Karpas-422 (cell line): ENCODE data around the gene P2RY12. TPM values are rescaled to one million over a fixed set of nuclear protein-coding genes. Genes with fewer than 3 reads are reported as not detected.
A peak's percentile ranks its signal among the peaks of the same experiment; 100 is the strongest.

Experiments used
- DNase-seq: peaks from one replicate; pipeline ENCODE4 v3.0.0-alpha.2; 2015
- H2AFZ ChIP-seq: fragments of 200-600 bp; sonication (generic); 2 replicates; pipeline ENCODE4 v1.6.1; 2014; ENCODE audit warnings: antibody characterized with exemption, low read length, mixed read lengths
- H3K27ac ChIP-seq: fragments of 200-600 bp; sonication (generic); 2 replicates; pipeline ENCODE4 v1.5.1; 2014; ENCODE audit warnings: mild to moderate bottlenecking, low read length, moderate library complexity
- H3K27me3 ChIP-seq: fragments of 200-600 bp; sonication (generic); 2 replicates; pipeline ENCODE4 v1.6.1; 2014; ENCODE audit warnings: low read length, mixed read lengths
- H3K36me3 ChIP-seq: fragments of 200-600 bp; sonication (generic); 2 replicates; pipeline ENCODE4 v1.6.1; 2014; ENCODE audit warnings: low read length, mixed read lengths; ENCODE audit not compliant: insufficient read depth
- H3K4me1 ChIP-seq: fragments of 200-600 bp; sonication (generic); 2 replicates; pipeline ENCODE4 v1.6.1; 2014; ENCODE audit warnings: mild to moderate bottlenecking, low read length, mixed read lengths
- H3K4me2 ChIP-seq: fragments of 200-600 bp; sonication (generic); 2 replicates; pipeline ENCODE4 v1.6.1; 2014; ENCODE audit warnings: low read length, low read depth, mild to moderate bottlenecking; ENCODE audit not compliant: poor library complexity, severe bottlenecking
- H3K4me3 ChIP-seq: fragments of 200-600 bp; sonication (generic); 2 replicates; pipeline ENCODE4 v1.5.1; 2014; ENCODE audit warnings: mild to moderate bottlenecking, antibody characterized with exemption, low read length, mixed read lengths
- H3K79me2 ChIP-seq: fragments of 200-600 bp; sonication (generic); 2 replicates; pipeline ENCODE4 v1.6.1; 2014; ENCODE audit warnings: mild to moderate bottlenecking, low read length, mixed read lengths
- H3K9ac ChIP-seq: fragments of 200-600 bp; sonication (generic); 2 replicates; pipeline ENCODE4 v1.6.0; 2014; ENCODE audit warnings: low read length
- H3K9me2 ChIP-seq: fragments of 200-600 bp; sonication (generic), shearing (Covaris generic); replicated peaks from 2 replicates; pipeline ENCODE4 v1.6.0; 2014; ENCODE audit warnings: mild to moderate bottlenecking, low read length, moderate library complexity; ENCODE audit not compliant: insufficient read depth
- H3K9me3 ChIP-seq: fragments of 300-700, 200-600 bp; sonication (generic); 2 replicates; pipeline ENCODE4 v1.6.1; 2014; ENCODE audit warnings: low read length, mixed read lengths
- H4K20me1 ChIP-seq: fragments of 200-600 bp; sonication (generic); 2 replicates; pipeline ENCODE4 v1.6.1; 2014; ENCODE audit warnings: mild to moderate bottlenecking, antibody characterized with exemption, low read length, low read depth; ENCODE audit not compliant: insufficient read depth
- total RNA-seq: library from RNA; depleted of rRNA; stranded (reverse); fragments of >200 nt; shearing (Covaris generic); gene quantifications from 2 replicates; pipeline ENCODE4 v1.2.3, GENCODE V29; 2014; ENCODE audit warnings: low replicate concordance; rRNA removed

The P2RY12 gene
- not detected in 2 replicates for total RNA-seq

DNA sequence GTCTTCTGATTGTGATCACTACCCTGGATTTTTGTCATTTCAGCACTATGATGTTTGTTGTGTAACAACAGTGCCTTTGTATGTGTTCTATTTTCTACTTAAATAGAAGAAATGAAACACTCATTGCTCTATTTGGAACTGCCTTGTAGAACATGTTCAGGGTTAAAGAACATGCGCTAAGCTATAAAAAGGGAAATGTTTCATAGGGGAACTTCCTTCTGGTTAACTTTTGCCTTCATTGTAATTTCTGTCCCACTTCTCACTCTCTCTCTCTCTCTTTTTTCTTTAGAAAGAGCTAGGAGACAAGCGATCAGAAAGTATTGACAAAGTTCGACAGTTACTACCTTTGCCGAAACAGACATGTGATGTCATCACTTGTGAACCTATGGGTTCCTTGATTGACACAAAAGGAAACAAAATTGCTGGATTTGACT, at the start of gene P2RY12:
Gene P2RY12, minus strand, starts transcription at position 13 of the 434 bp plus-strand sequence. CDS start 45,908 bp downstream, outside the sequence.
- Histone ChIP-seq H3K27ac (peak within 1 kb of the TSS; percentile 94), H3K4me1 (peaks cover 94% of the 10 kb centered on the region), H4K20me1 (no peaks in the 10 kb centered on the region), H3K4me3 (peak within 1 kb of the TSS; percentile 64), H3K9me3 (no peaks in the 10 kb centered on the region), H3K9me2 (no peaks in the 10 kb centered on the region), H3K9ac (peak within 1 kb of the TSS; percentile 72), H3K79me2 (no peaks in the 10 kb centered on the region), H3K27me3 (no peaks in the 10 kb centered on the region), H2AFZ (peak within 1 kb of the TSS; percentile 71), H3K36me3 (no peaks in the 10 kb centered on the region), H3K4me2 (peak within 1 kb of the TSS; percentile 92)
- peak; percentile 71 for DNase-seq

DNA sequence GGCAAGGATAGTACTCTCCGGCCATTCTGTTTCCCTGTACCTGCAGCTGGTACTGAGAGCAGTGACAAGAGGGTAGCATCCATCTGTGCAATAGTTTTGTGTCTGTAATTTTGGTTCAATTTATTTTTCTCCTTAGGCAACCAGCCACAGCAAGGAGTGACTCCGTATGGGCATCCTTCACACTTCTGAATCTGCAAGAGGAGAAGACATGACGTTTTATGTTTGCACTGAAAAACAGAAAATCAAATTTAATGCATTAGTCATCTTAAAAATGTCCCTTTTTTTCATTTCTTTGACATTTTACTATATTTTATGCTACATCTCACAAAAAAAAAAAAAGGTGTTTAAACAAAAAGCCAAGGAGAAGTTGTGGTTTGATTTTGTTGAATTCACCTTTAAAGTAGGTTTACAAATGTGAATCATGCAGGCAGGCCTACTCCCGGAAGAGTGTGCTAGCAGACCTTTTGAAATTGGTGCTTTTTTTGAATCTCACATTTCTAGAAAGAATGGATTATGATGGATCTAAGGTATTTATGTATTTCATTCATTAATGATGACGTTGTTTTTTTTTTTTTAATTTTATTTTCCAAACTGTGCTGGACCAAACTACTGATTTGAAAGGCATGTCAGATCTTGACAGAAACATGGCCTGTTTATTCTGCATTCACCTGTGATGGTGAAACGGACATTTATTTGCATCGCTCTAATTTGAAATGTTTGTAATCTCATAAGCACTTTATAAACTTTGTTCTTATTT, 48.2 kb upstream of the P2RY12 start:
- peak overlapping the region; percentile 3 for H3K4me3 ChIP-seq
- no peaks in the 10 kb centered on the region for H3K79me2 ChIP-seq
- H3K9me2 ChIP-seq = no peaks in the 10 kb centered on the region
- no peaks in the 10 kb centered on the region for H3K9me3 ChIP-seq
- H2AFZ ChIP-seq = peak overlapping the region; percentile 8; the same call in 1 of the 2 replicates
- H4K20me1 ChIP-seq = no peaks in the 10 kb centered on the region
- peak; percentile 66 for DNase-seq
- no peaks in the 10 kb centered on the region for H3K27me3 ChIP-seq
- peak overlapping the region; percentile 93 for H3K27ac ChIP-seq
- peak overlapping the region; percentile 80 for H3K4me2 ChIP-seq
- peaks cover 91% of the 10 kb centered on the region for H3K4me1 ChIP-seq
- peak overlapping the region; percentile 37 for H3K9ac ChIP-seq
- H3K36me3 ChIP-seq = no peaks in the 10 kb centered on the region

DNA sequence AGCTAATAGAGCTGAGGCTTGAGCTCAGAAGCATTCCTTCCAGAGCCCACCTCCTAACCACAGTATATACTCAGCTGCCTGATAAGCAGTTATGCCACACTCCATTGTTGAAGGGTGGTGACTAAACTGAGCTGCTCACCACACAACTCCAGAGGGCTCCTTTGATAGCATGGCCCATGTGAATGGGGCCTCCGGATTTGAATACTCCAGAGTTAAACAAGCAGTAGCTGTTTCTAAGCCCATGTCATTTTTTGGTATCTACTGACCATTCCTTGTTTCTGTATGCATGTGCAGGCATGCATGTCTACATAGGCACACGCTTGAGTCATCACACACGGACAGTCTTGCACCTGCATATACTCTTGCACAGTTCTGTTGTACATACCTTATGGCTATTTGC, 47.4 kb upstream of the P2RY12 start:
- no peaks in the 10 kb centered on the region for H4K20me1 ChIP-seq
- H2AFZ ChIP-seq = no peak overlapping the region
- H3K4me1 ChIP-seq = peaks cover 98% of the 10 kb centered on the region
- H3K27ac ChIP-seq = peak overlapping the region; percentile 93
- H3K4me2 ChIP-seq = peak overlapping the region; percentile 80
- H3K9me2 ChIP-seq = no peaks in the 10 kb centered on the region
- H3K9ac ChIP-seq = peak overlapping the region; percentile 37
- no peaks in the 10 kb centered on the region for H3K79me2 ChIP-seq
- DNase-seq = peak; percentile 90
- no peaks in the 10 kb centered on the region for H3K27me3 ChIP-seq
- H3K4me3 ChIP-seq = peak overlapping the region; percentile 1; the same call in 1 of the 2 replicates
- no peaks in the 10 kb centered on the region for H3K9me3 ChIP-seq
- no peaks in the 10 kb centered on the region for H3K36me3 ChIP-seq

DNA sequence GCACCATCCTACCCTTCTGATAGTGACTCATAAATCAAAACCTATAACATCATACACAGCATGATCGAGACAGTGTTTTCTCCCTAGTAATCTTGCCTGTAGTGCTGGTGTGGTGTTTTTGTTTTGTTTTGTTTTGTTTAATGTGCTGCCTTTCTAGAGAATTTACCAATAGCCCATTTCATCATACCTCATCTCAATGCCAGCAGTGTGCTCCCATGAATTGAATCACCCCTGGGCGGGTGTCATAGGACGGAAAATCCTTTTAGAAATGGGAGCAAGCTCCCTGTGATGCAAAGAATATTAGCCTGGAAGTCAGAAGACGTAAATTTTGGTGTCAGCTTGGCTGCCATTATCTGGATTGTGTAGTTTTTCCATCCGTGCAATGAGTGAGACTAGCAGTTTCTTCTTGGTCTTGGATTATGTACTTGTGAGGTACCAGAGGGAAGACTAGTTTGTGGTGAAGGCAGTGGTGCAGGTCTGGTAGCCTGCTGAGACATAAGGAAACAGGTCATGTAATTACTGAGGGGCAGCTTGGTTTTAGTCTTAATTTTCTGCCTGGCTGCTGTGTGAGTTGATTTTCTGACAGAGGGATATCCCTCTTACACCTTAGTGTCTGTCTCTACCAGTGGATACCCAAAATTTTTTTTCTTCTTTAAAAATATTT, 46.4 kb upstream of the P2RY12 start:
- no peaks in the 10 kb centered on the region for H3K36me3 ChIP-seq
- peak overlapping the region; percentile 12; the same call in 1 of the 2 replicates for H2AFZ ChIP-seq
- no peak for DNase-seq

DNA sequence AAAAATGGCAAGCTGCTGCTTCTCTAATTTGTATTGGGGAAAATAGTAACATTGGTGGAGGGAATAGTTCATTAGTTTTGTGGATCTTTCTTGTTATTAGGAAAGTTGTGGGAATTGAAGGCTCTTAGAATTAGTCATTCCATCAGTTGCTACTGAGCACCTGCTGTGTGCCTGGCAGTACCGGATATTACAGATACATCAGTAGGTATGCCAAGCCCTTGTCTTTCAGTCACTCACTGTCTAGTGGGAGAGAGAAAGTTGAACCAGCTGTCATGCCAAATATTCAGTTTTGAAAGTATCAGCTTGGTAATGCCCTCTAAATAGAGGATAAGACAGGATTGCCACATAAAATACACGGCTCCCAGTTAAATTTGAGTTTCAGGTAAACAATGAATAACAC, 43.8 kb upstream of the P2RY12 start:
- DNase-seq = no peak
- Histone ChIP-seq H3K79me2 (no peaks in the 10 kb centered on the region), H3K27ac (peak overlapping the region; percentile 93), H3K4me1 (peaks cover 100% of the 10 kb centered on the region), H3K27me3 (no peaks in the 10 kb centered on the region), H3K9me2 (no peaks in the 10 kb centered on the region), H3K9ac (no peak overlapping the region), H3K36me3 (no peaks in the 10 kb centered on the region), H2AFZ (no peak overlapping the region), H3K4me2 (no peak overlapping the region), H3K9me3 (no peaks in the 10 kb centered on the region), H3K4me3 (no peak overlapping the region), H4K20me1 (no peaks in the 10 kb centered on the region)

More for the DNA sequence above, 46.4 kb upstream of the P2RY12 start:
- no peaks in the 10 kb centered on the region for H3K79me2 ChIP-seq
- no peaks in the 10 kb centered on the region for H3K27me3 ChIP-seq
- H3K4me1 ChIP-seq = peaks cover 100% of the 10 kb centered on the region
- H3K9me3 ChIP-seq = no peaks in the 10 kb centered on the region
- H3K27ac ChIP-seq = peak overlapping the region; percentile 93
- no peak overlapping the region for H3K4me3 ChIP-seq
- no peaks in the 10 kb centered on the region for H4K20me1 ChIP-seq
- peak overlapping the region; percentile 37 for H3K9ac ChIP-seq
- H3K4me2 ChIP-seq = peak overlapping the region; percentile 80
- H3K9me2 ChIP-seq = no peaks in the 10 kb centered on the region

DNA sequence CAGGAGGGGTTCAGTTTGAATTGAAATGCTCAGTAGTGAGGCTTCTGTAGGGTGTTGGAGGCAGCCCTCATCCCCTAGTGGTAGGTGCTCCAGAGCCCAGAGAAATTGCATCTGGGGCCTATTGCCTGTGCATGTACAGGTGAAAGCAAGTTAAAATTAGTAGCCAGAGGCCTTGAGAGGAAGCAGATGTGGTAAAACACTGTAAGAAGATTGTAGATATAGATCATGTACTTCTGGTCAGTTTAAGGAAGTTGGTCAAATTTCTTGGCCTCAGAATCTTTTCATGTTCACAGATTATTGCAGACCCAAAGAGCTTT, 41.7 kb upstream of the P2RY12 start:
- H3K4me2 ChIP-seq = peak overlapping the region; percentile 58
- H3K4me3 ChIP-seq = no peak overlapping the region
- peaks cover 92% of the 10 kb centered on the region for H3K4me1 ChIP-seq
- peak overlapping the region; percentile 71 for H2AFZ ChIP-seq
- no peaks in the 10 kb centered on the region for H4K20me1 ChIP-seq
- H3K36me3 ChIP-seq = no peaks in the 10 kb centered on the region
- peak overlapping the region; percentile 93 for H3K27ac ChIP-seq
- H3K9me3 ChIP-seq = no peaks in the 10 kb centered on the region
- peak overlapping the region; percentile 46 for H3K9ac ChIP-seq
- H3K9me2 ChIP-seq = no peaks in the 10 kb centered on the region
- DNase-seq = peak; percentile 87
- no peaks in the 10 kb centered on the region for H3K27me3 ChIP-seq
- H3K79me2 ChIP-seq = no peaks in the 10 kb centered on the region

DNA sequence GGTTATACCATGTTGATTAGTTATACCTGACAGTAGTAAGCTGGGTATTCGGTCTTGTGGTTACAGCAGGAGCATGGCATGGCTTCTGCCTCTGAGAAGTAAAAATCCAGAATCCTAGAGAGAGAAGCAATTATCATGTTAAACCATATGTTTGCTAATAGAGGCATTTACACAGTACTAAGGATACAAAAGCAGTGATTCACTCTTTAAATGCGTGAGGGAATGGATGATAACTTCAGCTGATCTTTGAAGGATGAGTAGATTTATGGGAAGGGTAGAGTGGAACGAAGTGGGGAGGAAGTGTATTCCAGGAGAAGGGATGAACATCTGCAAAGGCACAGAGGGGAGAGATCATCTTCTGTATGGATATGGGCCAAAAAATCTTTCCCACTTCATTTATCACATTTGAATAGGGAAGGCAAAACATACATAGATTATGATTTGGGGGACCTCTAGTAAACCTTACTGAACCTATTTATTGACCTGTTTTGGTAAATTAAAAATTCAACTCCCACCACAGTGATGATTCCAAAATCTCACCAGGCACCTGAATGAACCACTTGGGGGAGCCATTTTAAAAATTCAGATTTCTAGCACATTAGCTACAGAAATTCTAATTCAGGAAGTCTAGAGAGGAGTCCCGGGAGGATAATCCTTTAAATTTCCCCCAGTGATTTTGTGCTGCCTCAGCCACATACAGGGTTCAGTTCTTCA, 41.2 kb upstream of the P2RY12 start:
- no peaks in the 10 kb centered on the region for H3K9me2 ChIP-seq
- H3K79me2 ChIP-seq = no peaks in the 10 kb centered on the region
- H3K27me3 ChIP-seq = no peaks in the 10 kb centered on the region
- H3K36me3 ChIP-seq = no peaks in the 10 kb centered on the region
- H2AFZ ChIP-seq = peak overlapping the region; percentile 71
- DNase-seq = no peak
- no peaks in the 10 kb centered on the region for H4K20me1 ChIP-seq
- H3K9ac ChIP-seq = peak overlapping the region; percentile 46
- peak overlapping the region; percentile 93 for H3K27ac ChIP-seq
- peaks cover 87% of the 10 kb centered on the region for H3K4me1 ChIP-seq
- H3K4me3 ChIP-seq = no peak overlapping the region
- H3K9me3 ChIP-seq = no peaks in the 10 kb centered on the region
- H3K4me2 ChIP-seq = peak overlapping the region; percentile 58

DNA sequence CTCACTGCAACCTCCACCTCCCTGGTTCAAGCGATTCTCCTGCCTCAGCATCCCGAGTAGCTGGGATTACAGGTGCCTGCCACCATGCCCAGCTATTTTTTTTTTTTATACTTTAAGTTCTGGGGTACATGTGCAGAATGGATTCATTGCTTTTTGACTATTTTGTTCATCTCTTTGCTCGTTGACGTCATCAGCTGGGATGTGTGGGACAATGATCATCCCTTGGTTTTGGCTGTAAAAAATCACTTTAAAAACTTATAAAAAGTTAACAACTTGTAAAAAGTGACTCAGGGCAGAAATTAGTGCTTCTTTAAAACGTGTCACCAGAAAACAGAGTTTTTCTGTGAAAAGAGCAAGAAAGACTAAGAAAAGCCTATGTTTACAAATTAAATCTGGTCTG, 38.5 kb upstream of the P2RY12 start:
- Histone ChIP-seq H3K9ac (peak overlapping the region; percentile 28; the same call in 1 of the 2 replicates), H3K27me3 (no peaks in the 10 kb centered on the region), H3K36me3 (no peaks in the 10 kb centered on the region), H3K9me2 (no peaks in the 10 kb centered on the region), H2AFZ (peak overlapping the region; percentile 25; the same call in 1 of the 2 replicates), H4K20me1 (no peaks in the 10 kb centered on the region), H3K4me1 (peaks cover 60% of the 10 kb centered on the region), H3K4me3 (no peak overlapping the region), H3K27ac (peak overlapping the region; percentile 56), H3K4me2 (no peak overlapping the region), H3K9me3 (no peaks in the 10 kb centered on the region), H3K79me2 (no peaks in the 10 kb centered on the region)
- no peak for DNase-seq
